Stimulated activated CD8-positive, alpha-beta memory T cell treated with anti-CD3 and anti-CD28 coated beads, Interleukin-2, amount 100 ng/mL, for 1 hour (primary cell): Measurements from ENCODE around the gene RASGRF2.
"Not testable (repeated sequence)": the region's sequence is repeated elsewhere in the genome, so short reads cannot be mapped to it uniquely, and the experiment has no call there.

Source experiments
- DNase-seq, 2 donors: peaks; one replicate each; pipeline ENCODE4 v3.0.0-alpha.2; 2020; ENCODE audit warnings: low read depth in 2 of 2

Gene RASGRF2

GRCh38 chr5:81241961-81242648 is 281.9 kb downstream of the RASGRF2 start:
- no peak for DNase-seq

GRCh38 chr5:81242906-81243436 is 282.8 kb downstream of the RASGRF2 start:
- no peak for DNase-seq

- no peak for DNase-seq
Observed at GRCh38 chr5:81244451-81244850, 284.3 kb downstream of the RASGRF2 start.

GRCh38 chr5:81245871-81246235 is 285.7 kb downstream of the RASGRF2 start:
- DNase-seq = no peak

GRCh38 chr5:81246697-81247096 is 286.5 kb downstream of the RASGRF2 start:
- no peak for DNase-seq

GRCh38 chr5:81247441-81247972 is 287.3 kb downstream of the RASGRF2 start:
- DNase-seq = no peak

- no peak for DNase-seq
Observed at GRCh38 chr5:81249240-81249639, 289.1 kb downstream of the RASGRF2 start.

GRCh38 chr5:81250004-81250403 is 289.8 kb downstream of the RASGRF2 start:
- DNase-seq = no peak

- no peak for DNase-seq
Observed at GRCh38 chr5:81251922-81252321, 291.8 kb downstream of the RASGRF2 start.

GRCh38 chr5:81252904-81253303 is 292.7 kb downstream of the RASGRF2 start:
- no peak for DNase-seq

GRCh38 chr5:81253875-81254274 is 293.7 kb downstream of the RASGRF2 start:
- DNase-seq = no peak

GRCh38 chr5:81254886-81255559 is 294.9 kb downstream of the RASGRF2 start:
- DNase-seq = no peak

- no peak for DNase-seq
Observed at GRCh38 chr5:81256766-81257165, 296.6 kb downstream of the RASGRF2 start.

GRCh38 chr5:81262796-81263195 is 302.6 kb downstream of the RASGRF2 start:
- not testable (repeated sequence) for DNase-seq

GRCh38 chr5:81265101-81265500 is 304.9 kb downstream of the RASGRF2 start:
- no peak for DNase-seq

- no peak for DNase-seq
Observed at GRCh38 chr5:81268521-81269196, 308.5 kb downstream of the RASGRF2 start.

GRCh38 chr5:81269751-81270393 is 309.7 kb downstream of the RASGRF2 start:
- no peak for DNase-seq

- DNase-seq = not testable (repeated sequence)
Observed at GRCh38 chr5:81270394-81271027, 310.3 kb downstream of the RASGRF2 start.
